WI38 (cell line): Measurements from ENCODE around the gene MFAP2.

Experiments used
- H3K4me3 ChIP-seq: 2 replicates; pipeline ENCODE4 v1.5.1; 2011; ENCODE audit warnings: low read depth, mild to moderate bottlenecking, control low read depth, low read length
- CTCF ChIP-seq: IDR thresholded peaks from 2 replicates; pipeline ENCODE4 v1.5.1; 2012; ENCODE audit warnings: low read depth, mild to moderate bottlenecking, control low read depth, low read length

MFAP2 gene

GRCh38 chr1:16980473-16981268 lies at the start of gene MFAP2:
Gene MFAP2, minus strand, starts transcription at chr1:16980620. Its CDS starts 2,347 bp downstream, at chr1:16978273.
- peak within 1 kb of the TSS; percentile 72 for H3K4me3 ChIP-seq
- TF ChIP-seq CTCF = no peak

- H3K4me3 ChIP-seq = no peak overlapping the region
- TF ChIP-seq CTCF = no peak
Measured at GRCh38 chr1:17030206-17030605, 49.8 kb upstream of the MFAP2 start.

GRCh38 chr1:17028662-17029188 lies 48.3 kb upstream of the MFAP2 start:
- no peak for TF ChIP-seq CTCF
- no peak overlapping the region for H3K4me3 ChIP-seq

GRCh38 chr1:17027900-17028299 lies 47.5 kb upstream of the MFAP2 start:
- TF ChIP-seq CTCF = no peak
- no peak overlapping the region for H3K4me3 ChIP-seq

GRCh38 chr1:17027403-17027802 lies 47.0 kb upstream of the MFAP2 start:
- H3K4me3 ChIP-seq = no peak overlapping the region
- no peak for TF ChIP-seq CTCF

- TF ChIP-seq CTCF = no peak
- H3K4me3 ChIP-seq = no peak overlapping the region
Measured at GRCh38 chr1:17024721-17025120, 44.3 kb upstream of the MFAP2 start.

- H3K4me3 ChIP-seq = no peak overlapping the region
- TF ChIP-seq CTCF = no peak
Measured at GRCh38 chr1:17023573-17023972, 43.2 kb upstream of the MFAP2 start.
